HFFc6 (cell line): ENCODE data around the gene IMMP2L. TPM values are rescaled to one million over a fixed set of nuclear protein-coding genes. Genes with fewer than 3 reads are reported as not detected.

Source experiments
- DNase-seq: peaks from one replicate; pipeline ENCODE4 v3.0.0-alpha.2; 2018
- H3K27ac Mint-ChIP-seq: 2 replicates; pipeline ENCODE4 v1.8.0; 2020; ENCODE audit warnings: mild to moderate bottlenecking, mixed read lengths
- H3K27me3 Mint-ChIP-seq: 2 replicates; pipeline ENCODE4 v1.8.0; 2021; ENCODE audit warnings: mild to moderate bottlenecking, moderate library complexity, mixed read lengths; ENCODE audit not compliant: insufficient read depth
- H3K36me3 Mint-ChIP-seq: 2 replicates; pipeline ENCODE4 v1.8.0; 2021; ENCODE audit warnings: low read depth, mixed read lengths
- H3K4me1 Mint-ChIP-seq: 2 replicates; pipeline ENCODE4 v1.8.0; 2020; ENCODE audit warnings: low read depth, mixed read lengths
- H3K4me3 Mint-ChIP-seq: 2 replicates; pipeline ENCODE4 v1.8.0; 2020; ENCODE audit warnings: mild to moderate bottlenecking, moderate library complexity, mixed read lengths
- H3K9me3 Mint-ChIP-seq: 2 replicates; pipeline ENCODE4 v1.8.0; 2020; ENCODE audit warnings: mild to moderate bottlenecking, mixed read lengths
- CTCF ChIP-seq: fragments of 200-600 bp; sonication (generic); IDR thresholded peaks from 2 replicates; pipeline ENCODE4 v1.5.0; 2021; ENCODE audit warnings: antibody characterized with exemption, mild to moderate bottlenecking
- total RNA-seq, 6 experiments: library from RNA; stranded (reverse); fragmentation: NEBNext Ultra II Directional; extraction: Animal tissue kit (Norgen Biotek cat#: 25700); gene quantifications; 2 replicates in 1 of 6; 3 replicates in 5 of 6; pipeline ENCODE4 v1.2.3, GENCODE V29; 2021

The IMMP2L gene
- total RNA-seq, 6 experiments from 2014 or later = 7.2 to 13.6 (median 10.1) TPM

- no peak for DNase-seq
- Mint-ChIP-seq H3K36me3 (no peaks in the 10 kb centered on the region), H3K27ac (no peak overlapping the region), H3K4me1 (peaks cover 20% of the 10 kb centered on the region), H3K9me3 (no peaks in the 10 kb centered on the region), H3K27me3 (no peaks in the 10 kb centered on the region), H3K4me3 (no peak overlapping the region)
- TF ChIP-seq CTCF = no peak
Measured at GRCh38 chr7:110762546-110763225, 799.6 kb downstream of the IMMP2L start.

GRCh38 chr7:110760341-110760740 lies 802.0 kb downstream of the IMMP2L start:
- no peak for TF ChIP-seq CTCF
- Mint-ChIP-seq H3K27me3 (no peaks in the 10 kb centered on the region), H3K36me3 (no peaks in the 10 kb centered on the region), H3K4me3 (no peak overlapping the region), H3K4me1 (peaks cover 20% of the 10 kb centered on the region), H3K9me3 (no peaks in the 10 kb centered on the region), H3K27ac (no peak overlapping the region)
- DNase-seq = no peak

- no peak for TF ChIP-seq CTCF
- peaks cover 20% of the 10 kb centered on the region for H3K4me1 Mint-ChIP-seq
Measured at GRCh38 chr7:110759069-110759468, 803.2 kb downstream of the IMMP2L start.

GRCh38 chr7:110754649-110755048 lies 807.6 kb downstream of the IMMP2L start:
- Mint-ChIP-seq H3K4me1 (peaks cover 19% of the 10 kb centered on the region), H3K9me3 (no peaks in the 10 kb centered on the region), H3K27ac (no peak overlapping the region), H3K27me3 (no peaks in the 10 kb centered on the region), H3K36me3 (no peaks in the 10 kb centered on the region), H3K4me3 (no peak overlapping the region)
- TF ChIP-seq CTCF = no peak
- DNase-seq = no peak

More at GRCh38 chr7:110759069-110759468, 803.2 kb downstream of the IMMP2L start:
- no peaks in the 10 kb centered on the region for H3K36me3 Mint-ChIP-seq
- H3K4me3 Mint-ChIP-seq = no peak overlapping the region
- DNase-seq = peak; percentile 3
- H3K27ac Mint-ChIP-seq = no peak overlapping the region
- no peaks in the 10 kb centered on the region for H3K9me3 Mint-ChIP-seq
- no peaks in the 10 kb centered on the region for H3K27me3 Mint-ChIP-seq

- H3K27me3 Mint-ChIP-seq = no peaks in the 10 kb centered on the region
- H3K4me1 Mint-ChIP-seq = no peaks in the 10 kb centered on the region
- H3K4me3 Mint-ChIP-seq = no peak overlapping the region
- peaks cover 15% of the 10 kb centered on the region for H3K9me3 Mint-ChIP-seq
- no peak for TF ChIP-seq CTCF
- H3K36me3 Mint-ChIP-seq = peaks cover 22% of the 10 kb centered on the region
- no peak overlapping the region for H3K27ac Mint-ChIP-seq
- DNase-seq = no peak
Measured at GRCh38 chr7:110750931-110751605, 811.2 kb downstream of the IMMP2L start.
